HG03469 (cell line): ENCODE data around the gene ECI1.

Experiments used
- ATAC-seq: cut with Tn5 transposase; IDR thresholded peaks from one replicate; pipeline ENCODE4 v1.9.1; 2021; ENCODE audit warnings: mild to moderate bottlenecking, moderate library complexity, moderate number of reproducible peaks; ENCODE audit not compliant: unreplicated experiment

ECI1 gene

DNA sequence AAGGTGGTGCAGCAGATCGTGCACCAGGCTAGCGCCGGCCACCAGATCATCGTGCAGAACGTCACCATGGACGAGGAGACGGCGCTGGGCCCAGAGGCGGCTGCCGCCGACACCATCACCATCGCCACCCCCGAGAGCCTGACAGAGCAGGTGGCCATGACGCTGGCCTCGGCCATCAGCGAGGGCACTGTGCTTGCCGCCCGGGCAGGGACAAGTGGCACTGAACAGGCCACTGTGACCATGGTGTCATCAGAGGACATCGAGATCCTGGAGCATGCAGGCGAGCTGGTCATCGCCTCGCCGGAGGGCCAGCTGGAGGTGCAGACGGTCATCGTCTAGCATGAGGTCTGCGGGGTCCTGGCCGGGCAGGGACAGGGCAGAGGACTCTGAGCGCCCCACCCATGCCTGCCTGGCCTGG is 16.1 kb downstream of the ECI1 start:
- ATAC-seq = no peak

DNA sequence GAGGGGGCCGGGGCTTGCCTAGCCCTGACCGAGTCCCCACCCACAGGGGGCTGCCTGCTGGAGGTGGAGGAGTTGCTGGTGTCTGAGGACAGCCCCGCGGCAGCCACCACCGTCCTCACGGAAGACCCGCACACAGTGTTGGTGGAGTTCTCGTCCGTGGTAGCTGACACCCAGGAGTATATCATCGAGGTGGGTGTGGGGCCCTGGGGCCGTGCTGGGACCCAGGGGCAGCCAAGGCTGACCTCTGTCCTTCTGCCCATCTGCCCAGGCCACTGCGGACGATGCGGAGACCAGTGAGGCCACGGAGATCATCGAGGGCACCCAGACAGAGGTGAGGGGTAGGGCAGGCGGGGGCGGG is 16.6 kb downstream of the ECI1 start:
- no peak for ATAC-seq

DNA sequence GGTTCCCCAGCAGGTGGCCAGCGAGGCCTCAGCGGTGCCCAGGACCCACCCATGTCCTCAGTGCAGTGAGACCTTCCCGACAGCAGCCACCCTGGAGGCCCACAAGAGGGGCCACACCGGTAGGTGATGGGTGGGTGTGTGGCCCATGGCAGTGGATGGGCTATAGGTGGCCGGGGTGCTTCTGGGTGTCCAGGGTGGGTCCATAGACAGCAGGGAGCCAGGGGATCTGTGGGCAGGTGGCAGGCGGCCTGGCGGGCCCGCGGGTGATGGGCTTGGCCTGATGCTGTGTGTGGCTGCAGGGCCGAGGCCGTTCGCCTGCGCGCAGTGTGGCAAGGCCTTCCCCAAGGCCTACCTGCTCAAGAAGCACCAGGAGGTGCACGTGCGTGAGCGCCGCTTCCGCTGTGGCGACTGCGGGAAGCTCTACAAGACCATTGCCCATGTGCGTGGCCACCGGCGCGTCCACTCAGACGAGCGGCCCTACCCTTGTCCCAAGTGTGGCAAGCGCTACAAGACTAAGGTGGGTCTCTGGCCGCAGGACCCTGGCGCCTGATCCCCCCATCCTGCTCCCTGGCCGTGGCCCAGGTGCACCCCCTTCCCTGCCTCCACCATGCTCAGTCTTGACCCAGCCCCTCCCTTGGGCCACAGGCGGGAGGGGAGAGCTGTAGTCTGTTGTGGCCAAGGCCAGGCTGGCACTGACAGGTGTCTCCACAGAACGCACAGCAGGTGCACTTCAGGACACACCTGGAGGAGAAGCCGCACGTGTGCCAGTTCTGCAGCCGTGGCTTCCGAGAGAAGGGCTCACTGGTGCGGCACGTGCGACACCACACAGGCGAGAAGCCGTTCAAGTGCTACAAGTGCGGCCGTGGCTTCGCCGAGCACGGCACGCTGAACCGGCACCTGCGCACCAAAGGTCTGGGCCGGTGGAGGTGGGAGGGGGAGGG is 17.2 kb downstream of the ECI1 start:
- ATAC-seq = no peak

DNA sequence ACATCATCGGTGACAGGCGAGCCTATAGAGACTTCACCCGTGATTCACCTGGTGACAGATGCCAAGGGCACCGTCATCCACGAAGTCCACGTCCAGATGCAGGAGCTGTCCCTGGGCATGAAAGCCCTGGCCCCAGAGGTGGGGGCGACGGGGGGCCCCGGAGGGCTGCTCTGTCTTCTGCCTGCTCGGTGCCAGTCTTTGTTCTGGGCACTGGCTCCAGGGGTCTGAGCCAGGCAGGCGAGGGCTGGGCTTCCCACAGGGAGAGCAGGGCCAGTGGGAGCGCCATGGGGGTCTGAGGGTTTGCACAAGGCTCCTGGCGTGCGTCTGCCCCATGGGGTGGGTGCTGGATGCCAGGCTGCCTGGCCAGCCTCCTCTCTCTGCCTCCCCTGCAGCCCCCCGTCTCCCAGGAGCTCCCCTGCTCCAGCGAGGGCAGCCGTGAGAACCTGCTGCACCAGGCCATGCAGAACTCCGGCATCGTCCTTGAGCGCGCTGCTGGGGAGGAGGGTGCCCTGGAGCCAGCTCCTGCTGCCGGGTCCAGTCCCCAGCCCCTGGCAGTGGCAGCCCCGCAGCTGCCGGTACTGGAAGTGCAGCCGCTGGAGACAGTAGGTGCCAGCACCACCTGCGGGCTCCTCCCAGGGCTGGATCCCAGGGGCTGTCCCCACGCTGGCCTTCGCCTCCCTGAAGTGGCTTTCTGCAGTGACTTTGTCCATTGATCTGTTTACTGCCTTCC is 18.2 kb downstream of the ECI1 start:
- ATAC-seq = no peak

DNA sequence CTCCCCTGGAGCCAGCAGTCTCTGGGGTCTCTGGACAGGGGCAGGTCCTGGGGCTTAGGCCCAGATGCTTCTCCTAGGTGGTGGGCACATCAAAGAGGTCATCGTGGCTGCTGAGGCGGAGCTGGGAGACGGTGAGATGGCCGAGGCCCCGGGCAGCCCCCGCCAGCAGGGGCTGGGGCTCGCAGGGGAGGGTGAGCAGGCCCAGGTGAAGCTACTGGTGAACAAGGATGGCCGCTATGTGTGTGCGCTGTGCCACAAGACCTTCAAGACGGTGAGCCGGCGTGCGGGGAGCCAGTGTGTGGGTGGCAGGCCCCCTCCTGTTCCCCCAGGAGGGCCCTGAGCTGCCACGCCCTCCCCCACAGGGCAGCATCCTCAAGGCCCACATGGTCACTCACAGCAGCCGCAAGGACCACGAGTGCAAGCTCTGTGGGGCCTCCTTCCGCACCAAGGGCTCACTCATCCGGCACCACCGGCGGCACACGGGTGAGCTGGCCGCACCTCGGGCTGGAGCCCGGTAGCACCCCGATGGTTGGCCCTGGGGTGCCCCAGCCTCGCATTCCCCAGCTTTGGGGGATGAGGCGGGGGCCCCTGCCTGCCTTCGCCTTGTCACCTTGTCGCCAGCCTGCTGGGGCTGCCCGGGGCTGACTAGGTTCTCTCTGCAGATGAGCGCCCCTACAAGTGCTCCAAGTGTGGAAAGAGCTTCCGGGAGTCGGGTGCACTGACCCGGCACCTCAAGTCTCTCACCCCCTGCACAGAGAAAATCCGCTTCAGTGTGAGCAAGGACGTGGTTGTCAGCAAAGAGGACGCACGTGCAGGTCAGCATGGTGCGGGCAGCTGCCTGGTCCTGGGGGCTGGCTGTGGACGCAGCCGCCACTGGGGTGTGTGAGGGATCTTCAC is 19.0 kb downstream of the ECI1 start:
- no peak for ATAC-seq

DNA sequence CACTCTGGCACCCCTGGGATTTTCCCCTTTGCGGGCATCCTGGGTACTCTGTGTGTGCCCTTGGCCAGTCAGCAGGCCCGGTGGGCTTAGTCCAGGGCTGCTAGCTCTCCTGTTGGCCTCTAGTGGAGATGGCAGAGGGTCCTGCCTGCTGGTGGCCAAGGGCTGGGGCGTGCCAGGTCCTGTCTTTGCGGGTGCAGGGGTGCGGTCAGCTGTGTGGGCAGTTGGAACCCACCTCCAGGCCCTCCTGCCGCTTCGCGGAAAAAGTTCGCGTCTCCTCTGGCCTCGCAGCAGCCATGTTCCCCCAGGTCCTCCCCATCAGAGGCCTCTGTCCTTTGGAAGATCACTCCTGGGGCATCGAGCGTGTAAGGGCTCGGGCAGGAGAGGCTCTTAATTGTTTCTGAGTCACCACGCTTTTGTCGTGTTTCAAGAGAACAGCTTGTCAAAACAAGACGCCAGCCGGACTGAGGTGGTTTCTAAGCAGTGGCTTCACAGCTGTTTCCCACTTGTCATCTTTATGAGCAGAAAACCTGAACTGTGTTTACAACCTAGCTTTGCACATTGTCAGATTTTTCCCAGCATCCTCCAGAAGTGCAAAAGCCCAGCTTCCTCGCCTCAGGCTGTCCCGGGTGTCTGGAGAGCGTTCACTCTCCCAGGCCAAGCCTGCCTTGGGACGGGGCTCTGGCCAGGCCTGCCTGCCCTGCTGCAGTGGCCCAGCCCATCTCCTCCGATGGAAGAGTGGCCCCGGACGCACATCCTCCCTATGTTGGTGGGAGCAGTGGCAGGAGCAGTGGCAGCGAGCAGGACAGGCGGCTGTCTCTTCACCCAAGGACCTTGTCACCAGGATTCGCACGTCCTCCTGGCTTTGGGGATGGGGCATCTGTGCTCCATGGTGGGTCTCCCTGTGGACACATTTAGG is 20.1 kb downstream of the ECI1 start:
- no peak for ATAC-seq

DNA sequence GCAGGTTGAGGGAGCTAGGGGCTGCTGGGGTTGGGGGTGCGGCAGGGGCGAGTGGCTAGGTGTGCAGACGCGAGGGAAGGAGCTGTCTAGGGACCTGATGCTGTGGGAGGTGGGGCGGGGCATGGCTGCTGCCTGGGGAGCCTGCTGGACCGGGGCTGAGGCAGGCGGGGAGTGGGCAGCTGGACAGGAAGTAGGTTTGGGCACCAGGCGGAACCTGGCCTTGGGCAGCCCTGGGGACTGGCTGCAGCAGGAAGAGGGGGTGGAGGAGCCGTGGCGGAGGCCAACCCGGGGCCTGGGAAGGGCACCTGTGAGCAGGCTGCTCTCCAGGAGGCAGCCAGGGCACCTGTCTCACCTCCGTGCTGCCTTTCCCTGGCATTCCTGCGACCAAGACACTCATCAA is 21.0 kb downstream of the ECI1 start:
- no peak for ATAC-seq

DNA sequence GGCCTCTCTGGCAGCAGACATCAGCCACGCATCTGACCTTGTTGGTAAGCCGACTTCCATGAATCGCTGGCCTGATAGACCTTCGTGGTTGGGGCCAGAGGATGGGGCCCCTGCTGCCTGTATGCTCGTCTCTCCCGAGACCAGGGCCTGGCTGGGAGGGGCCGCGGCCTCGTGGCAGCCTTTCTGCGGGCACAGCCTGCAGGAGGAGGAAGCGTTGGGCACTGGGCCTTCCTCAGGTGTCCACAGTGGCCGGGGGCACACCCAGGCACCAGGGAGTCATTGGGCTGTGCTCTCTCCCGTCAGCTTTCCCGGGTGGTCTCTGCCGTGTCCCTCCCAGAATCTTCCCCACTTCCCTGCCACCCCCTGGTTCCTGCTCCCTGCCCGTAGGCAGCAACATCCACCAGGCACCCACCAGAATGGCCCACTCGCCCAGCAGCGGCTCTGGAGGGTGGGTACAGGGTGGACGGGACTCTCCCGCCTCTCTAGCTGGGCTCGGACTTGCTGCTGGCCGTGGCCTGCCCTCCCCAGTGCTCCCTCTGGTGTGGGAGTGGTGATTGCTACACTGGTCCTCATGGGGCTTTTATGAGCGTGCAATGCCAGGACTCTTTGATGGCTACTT is 21.6 kb downstream of the ECI1 start:
- no peak for ATAC-seq

DNA sequence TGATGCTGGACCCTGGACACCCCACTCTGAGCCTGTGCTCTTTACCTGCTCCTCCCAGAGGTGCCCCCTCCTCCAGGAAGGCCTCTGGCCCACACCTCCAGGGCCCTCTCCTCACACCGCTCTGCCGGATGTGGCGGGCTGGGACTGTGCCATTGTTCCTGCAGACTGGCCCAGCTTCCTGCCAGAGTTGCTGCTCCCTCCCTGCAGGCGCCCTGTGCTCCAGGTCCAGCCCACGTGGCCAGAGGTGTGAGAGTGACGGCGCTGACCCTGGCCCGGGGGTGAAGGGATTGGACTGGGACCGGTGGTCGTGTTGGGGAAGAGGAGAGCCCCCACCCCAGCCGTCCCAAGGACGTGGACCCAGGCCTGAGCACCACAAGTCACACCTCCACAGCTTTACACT is 22.3 kb downstream of the ECI1 start:
- ATAC-seq = no peak

DNA sequence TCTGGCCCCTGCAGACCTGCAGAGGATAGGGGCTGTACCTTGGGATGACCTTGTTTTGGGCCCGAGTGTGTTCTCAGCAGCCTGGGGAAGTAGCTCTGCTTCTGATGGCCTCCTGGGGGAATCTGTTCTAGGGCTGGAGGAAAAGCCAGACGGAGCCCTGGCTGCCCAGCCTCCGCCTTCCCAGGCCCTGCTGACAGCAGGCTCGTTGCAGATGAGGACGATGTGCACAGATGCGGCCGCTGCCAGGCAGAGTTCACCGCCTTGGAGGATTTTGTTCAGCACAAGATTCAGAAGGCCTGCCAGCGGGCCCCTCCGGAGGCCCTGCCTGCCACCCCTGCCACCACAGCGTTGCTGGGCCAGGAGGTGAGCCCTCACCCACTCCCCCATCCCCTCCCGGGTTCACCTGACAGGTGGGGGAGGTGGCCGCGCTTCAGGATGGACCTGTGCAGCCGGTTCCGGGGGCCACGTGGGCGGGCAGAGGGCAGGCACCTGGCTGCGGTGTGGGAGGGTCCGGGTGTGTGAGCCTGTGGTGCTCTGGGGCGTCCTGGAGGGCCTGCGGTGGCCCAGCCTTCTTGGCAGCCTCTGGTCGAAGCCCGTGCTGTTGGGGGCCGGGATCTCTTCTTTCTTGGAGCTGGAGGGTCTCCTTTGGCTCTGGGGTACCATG is 23.1 kb downstream of the ECI1 start:
- no peak for ATAC-seq

DNA sequence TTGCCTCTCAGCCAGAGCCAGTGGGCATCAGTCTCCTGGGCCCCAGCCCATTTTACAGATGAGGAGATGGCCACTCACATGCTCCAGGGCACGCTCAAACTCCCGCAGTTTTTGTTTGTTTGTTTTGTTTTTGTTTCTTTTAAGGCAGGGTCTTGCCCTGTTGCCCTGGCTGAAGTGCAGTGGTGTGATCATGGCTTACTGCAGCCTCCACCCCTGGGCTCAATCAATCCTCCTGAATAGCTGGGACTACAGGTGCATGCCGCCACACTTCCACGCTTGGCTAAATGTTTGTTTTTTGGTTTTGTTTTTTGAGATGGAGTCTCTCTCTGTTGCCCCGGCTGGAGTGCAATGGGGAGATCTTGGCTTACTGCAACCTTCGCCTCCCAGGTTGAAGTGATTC is 24.5 kb downstream of the ECI1 start:
- ATAC-seq = no peak

DNA sequence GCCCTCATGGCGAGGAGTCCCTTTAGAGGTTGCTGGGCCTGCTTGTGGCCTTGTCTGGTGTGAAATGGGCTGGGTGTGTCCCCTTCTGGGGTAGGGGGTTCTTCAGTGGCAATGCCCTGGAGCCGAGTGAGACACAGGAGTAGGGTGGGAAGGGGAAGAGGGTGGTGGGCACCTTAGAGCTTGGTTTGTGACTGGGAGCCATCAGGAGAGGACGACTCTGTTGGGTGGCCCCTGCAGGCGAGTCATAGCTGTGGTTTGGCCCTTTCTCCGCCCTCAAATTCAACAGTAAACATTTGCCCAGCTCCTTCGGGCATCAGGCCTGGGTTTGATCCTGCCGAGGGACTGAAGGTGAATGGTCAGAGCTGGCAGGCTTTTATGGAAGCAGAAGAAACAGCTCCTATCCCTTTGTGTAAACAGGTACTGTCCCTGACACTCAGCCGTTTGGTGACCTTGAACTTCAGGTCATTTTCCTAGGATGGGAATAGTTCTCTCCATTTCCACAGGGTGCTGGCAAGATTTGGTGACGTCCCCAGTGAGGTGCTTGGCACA is 25.1 kb downstream of the ECI1 start:
- no peak for ATAC-seq

DNA sequence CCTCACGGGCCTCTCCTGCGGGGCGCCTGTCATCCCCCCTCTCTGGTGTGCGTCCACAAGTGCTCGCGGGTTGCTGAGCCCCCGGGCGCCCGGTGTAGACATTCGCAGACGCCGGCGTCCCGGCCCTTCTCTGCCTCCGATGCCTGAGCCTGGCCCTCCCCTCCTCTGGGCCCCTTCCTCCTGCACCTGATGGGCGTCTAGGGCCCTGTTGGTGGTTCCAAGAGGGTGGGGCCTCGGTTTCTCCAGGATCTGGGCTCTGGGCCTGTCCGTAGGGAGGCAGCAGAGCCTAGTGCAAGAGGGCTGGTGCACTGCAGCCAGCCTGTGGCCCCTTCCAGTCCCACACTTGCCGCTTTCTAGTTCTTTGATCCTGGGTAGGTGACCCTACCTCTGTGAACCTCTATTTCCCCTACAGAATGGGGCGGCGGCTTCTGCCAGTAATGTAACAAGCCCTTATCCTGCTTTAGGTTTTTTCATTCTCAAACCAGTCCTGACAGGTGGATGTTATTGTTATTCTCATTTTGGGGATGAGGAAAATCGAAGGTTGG is 27.4 kb downstream of the ECI1 start:
- no peak for ATAC-seq

DNA sequence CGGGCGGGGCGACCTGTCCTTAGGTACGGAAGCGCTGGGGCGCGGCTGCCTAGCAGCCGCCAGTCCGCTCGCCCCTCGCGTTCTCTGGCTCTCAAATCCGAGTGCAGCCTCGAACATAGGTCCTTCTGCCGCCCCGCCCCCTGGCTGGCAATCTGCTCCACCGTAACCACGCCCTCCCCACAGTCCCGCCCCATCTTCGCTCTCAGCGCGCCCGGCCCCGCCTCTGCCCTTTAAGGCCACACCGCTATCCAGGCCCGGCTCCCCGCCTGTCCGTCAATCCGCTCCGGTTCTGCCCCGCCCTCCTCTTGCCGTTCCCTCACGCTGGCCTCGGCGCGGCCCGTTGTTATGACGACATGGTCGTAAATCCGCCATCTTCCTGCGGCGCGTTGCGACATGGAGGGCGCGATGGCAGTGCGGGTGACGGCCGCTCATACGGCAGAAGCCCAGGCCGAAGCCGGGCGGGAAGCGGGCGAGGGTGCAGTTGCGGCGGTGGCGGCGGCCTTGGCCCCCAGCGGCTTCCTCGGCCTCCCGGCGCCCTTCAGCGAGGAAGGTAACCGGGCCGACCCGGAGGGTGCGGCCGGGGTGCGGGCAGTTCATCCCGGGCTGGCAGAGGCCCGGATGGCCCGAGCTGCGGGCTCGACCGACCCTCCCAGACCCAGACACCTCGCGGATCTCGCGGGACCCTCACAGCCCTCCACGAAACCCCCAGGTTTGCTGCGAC is 28.0 kb downstream of the ECI1 start, which contains the start of gene E4F1:
E4F1 (plus strand) TSS at position 371 of the 721 bp plus-strand sequence; CDS start at position 394, 23 bp downstream.
- peak; percentile 71 for ATAC-seq

DNA sequence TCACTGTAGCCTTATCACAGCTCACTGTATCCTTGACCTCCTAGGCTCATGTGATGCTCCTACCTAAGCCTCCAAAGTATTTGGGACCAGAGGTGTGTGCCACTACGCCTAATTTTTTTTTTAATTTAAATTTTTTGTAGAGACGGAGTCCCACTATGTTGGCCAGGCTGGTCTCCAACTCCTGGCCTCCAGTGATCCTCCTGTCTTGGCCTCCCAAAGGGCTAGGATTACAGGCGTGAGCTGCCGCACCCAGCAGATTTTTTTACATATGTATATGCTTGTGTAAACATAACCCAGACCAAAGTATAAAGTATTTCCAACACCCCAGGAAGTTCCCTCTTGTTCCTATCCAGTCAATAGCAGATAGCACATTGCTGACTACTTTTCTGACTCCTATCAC is 35.1 kb downstream of the ECI1 start:
- ATAC-seq = no peak

DNA sequence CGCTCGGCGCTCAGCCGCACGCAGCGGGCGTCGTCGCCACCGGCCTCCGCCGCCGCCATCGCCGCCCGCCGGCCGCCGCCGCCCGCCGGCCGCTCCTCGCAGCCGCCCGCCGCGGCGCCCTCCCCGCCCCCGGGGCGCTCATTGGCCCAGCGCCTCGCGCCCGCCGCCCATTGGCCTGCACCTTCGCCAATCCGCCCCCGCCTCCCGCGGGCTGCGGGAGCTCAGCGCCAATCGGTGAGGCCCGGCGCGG is 36.7 kb downstream of the ECI1 start, which contains the start of gene PGP:
PGP (minus strand) TSS at position 122 of the 250 bp plus-strand sequence; CDS start at position 59, 63 bp downstream.
- ATAC-seq = no peak

DNA sequence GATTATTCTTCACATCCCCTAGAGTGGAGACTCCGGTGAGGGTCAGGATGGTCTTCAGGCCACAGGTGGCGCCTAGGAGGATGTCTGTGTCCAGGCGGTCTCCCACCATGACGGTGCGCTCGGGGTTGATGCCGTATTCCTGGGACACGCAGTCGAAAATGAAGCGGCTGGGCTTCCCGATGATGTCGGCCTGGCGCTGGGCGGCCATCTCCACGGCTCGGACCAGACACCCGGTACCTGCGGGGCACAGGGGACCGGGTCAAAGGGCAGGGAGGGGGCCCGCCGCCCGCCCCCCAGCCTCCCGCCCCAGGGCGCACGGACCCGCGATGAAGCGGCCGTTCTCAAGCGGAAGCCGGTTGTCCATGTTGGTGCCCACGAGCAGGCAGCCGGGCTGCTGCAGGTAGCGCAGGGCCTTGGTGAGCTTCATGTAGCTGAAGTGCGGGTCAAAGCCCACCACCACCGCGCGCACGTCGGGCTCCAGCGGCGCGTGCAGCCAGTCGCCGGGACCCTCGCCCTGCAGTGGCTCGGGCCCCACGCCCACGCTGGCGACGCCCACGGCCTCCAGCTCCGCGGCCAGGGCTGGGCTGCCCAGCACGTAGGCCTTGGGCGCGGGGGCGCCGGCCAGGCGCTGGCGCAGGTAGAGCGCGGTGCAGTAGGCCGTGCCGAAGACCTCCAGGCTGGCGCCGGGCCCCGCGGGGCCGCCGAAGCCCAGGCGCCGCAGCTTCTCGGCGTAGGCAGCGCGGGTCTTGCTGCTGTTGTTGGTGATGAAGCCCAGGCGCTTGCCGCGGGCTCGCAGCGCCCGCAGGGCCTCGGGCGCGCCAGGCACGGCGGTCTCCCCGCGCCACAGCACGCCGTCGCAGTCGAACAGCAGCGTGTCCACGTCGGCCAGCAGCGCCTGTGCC is 37.3 kb downstream of the ECI1 start:
- peak; percentile 4 for ATAC-seq
